ENCODE data around the gene PTCD3. TPM values are rescaled to one million over a fixed set of nuclear protein-coding genes. Genes with fewer than 3 reads are reported as not detected.

PTCD3 gene
- polyA plus RNA-seq, 1 donor from 2014 or later, result 214 TPM

DNA sequence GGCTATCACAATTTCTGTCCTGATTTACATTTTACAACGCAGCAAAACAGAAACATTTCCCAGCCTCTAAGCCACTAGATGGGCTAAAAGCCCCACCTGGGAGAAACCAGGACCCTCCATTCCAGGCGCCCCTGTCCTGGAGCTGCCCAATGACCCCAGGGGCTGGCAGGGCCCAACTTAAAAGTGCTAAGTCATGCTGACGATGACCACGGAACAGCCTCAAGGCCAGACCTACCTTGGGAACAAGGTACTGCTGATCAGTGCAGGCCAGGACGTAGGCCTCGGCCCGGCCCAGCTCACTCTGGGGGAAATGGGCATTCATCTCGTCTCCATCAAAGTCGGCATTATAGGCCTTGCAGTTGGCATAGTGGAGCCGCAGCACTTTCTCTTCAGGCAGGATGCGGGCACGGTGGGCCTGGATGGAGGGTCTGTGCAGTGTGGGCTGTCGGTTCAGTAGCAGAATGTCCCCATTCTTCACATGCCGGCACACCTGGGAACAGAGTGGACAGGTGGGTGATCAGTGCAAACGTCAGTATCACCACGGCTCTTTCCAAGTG, 36.2 kb upstream of the PTCD3 start:
- no peak overlapping the region for H3K9ac ChIP-seq (ENCODE audit: low read length)
- H4K20me1 ChIP-seq (ENCODE audit: insufficient read depth), result no peaks in the 10 kb centered on the region
- no peak overlapping the region for H3K27ac ChIP-seq (ENCODE audit: low read length)
- no peaks in the 10 kb centered on the region for H3F3A ChIP-seq (ENCODE audit: insufficient read depth, low read length, poor library complexity, severe bottlenecking)
- TF ChIP-seq TAF1 (IDR thresholded peaks at IDR 0.05; ENCODE audit: low read depth) (no peak), RAD21 (conservative IDR thresholded peaks at IDR 0.05) (no peak), CTCF (IDR thresholded peaks at IDR 0.05; ENCODE audit: poor library complexity, severe bottlenecking) (no peak), EP300 (conservative IDR thresholded peaks at IDR 0.05; ENCODE audit: poor library complexity, severe bottlenecking) (no peak), POLR2AphosphoS5 (IDR thresholded peaks at IDR 0.05) (no peak), SMC3 (conservative IDR thresholded peaks at IDR 0.05; ENCODE audit: poor library complexity) (no peak), MXI1 (conservative IDR thresholded peaks at IDR 0.05; ENCODE audit: poor library complexity, severe bottlenecking) (no peak), EZH2 (IDR thresholded peaks at IDR 0.05; ENCODE audit: borderline replicate concordance, insufficient read depth, low read length, poor library complexity, severe bottlenecking) (no peak)
- TF ChIP-seq, protein P1, sequence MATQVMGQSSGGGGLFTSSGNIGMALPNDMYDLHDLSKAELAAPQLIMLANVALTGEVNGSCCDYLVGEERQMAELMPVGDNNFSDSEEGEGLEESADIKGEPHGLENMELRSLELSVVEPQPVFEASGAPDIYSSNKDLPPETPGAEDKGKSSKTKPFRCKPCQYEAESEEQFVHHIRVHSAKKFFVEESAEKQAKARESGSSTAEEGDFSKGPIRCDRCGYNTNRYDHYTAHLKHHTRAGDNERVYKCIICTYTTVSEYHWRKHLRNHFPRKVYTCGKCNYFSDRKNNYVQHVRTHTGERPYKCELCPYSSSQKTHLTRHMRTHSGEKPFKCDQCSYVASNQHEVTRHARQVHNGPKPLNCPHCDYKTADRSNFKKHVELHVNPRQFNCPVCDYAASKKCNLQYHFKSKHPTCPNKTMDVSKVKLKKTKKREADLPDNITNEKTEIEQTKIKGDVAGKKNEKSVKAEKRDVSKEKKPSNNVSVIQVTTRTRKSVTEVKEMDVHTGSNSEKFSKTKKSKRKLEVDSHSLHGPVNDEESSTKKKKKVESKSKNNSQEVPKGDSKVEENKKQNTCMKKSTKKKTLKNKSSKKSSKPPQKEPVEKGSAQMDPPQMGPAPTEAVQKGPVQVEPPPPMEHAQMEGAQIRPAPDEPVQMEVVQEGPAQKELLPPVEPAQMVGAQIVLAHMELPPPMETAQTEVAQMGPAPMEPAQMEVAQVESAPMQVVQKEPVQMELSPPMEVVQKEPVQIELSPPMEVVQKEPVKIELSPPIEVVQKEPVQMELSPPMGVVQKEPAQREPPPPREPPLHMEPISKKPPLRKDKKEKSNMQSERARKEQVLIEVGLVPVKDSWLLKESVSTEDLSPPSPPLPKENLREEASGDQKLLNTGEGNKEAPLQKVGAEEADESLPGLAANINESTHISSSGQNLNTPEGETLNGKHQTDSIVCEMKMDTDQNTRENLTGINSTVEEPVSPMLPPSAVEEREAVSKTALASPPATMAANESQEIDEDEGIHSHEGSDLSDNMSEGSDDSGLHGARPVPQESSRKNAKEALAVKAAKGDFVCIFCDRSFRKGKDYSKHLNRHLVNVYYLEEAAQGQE (IDR thresholded peaks at IDR 0.05; ENCODE audit: borderline replicate concordance), result no peak
- no peak overlapping the region for H3K4me3 ChIP-seq (ENCODE audit: low read length)
- no peak overlapping the region for H3K4me2 ChIP-seq (ENCODE audit: low read length)
- H3K36me3 ChIP-seq (ENCODE audit: insufficient read depth, low read length), result no peaks in the 10 kb centered on the region
- H3K79me2 ChIP-seq (replicated peaks; ENCODE audit: insufficient read depth, low read length), result no peaks in the 10 kb centered on the region
- H3K9me3 ChIP-seq (ENCODE audit: low read length), result no peaks in the 10 kb centered on the region
- no peaks in the 10 kb centered on the region for H3K27me3 ChIP-seq (ENCODE audit: insufficient read depth, low read depth, low read length)
- H2AFZ ChIP-seq (ENCODE audit: low read depth, low read length), result no peak overlapping the region
- no peaks in the 10 kb centered on the region for H3K9me2 ChIP-seq (ENCODE audit: insufficient read depth, low read length)

DNA sequence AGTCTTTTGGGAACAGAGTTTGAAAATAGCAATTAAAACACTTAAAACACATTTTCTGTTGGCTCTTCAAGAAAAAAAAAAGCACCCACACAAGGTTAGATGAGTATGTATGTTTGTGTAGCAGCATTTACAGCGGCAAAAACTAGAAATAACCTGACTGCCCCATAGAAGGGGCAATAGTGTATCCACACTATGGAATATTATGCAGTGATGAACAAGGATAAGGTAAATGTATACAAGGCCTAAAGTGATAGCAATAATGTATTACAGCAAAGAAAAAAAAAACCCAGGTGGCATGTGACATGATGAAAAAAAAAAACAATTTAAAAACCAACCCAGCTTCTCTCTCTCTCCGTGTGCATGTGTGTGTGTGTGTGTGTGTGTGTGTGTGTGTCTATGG, 35.2 kb upstream of the PTCD3 start:
- H3K79me2 ChIP-seq (replicated peaks; ENCODE audit: insufficient read depth, low read length), result no peaks in the 10 kb centered on the region
- no peaks in the 10 kb centered on the region for H3K27me3 ChIP-seq (ENCODE audit: insufficient read depth, low read depth, low read length)
- H3K27ac ChIP-seq (ENCODE audit: low read length), result no peak overlapping the region
- no peaks in the 10 kb centered on the region for H3K36me3 ChIP-seq (ENCODE audit: insufficient read depth, low read length)
- H3F3A ChIP-seq (ENCODE audit: insufficient read depth, low read length, poor library complexity, severe bottlenecking), result no peaks in the 10 kb centered on the region
- H2AFZ ChIP-seq (ENCODE audit: low read depth, low read length), result no peak overlapping the region
- H3K4me2 ChIP-seq (ENCODE audit: low read length), result no peak overlapping the region
- H4K20me1 ChIP-seq (ENCODE audit: insufficient read depth), result no peaks in the 10 kb centered on the region
- H3K9me3 ChIP-seq (ENCODE audit: low read length), result no peaks in the 10 kb centered on the region
- no peak overlapping the region for H3K4me3 ChIP-seq (ENCODE audit: low read length)
- no peak for TF ChIP-seq EZH2 (IDR thresholded peaks at IDR 0.05; ENCODE audit: borderline replicate concordance, insufficient read depth, low read length, poor library complexity, severe bottlenecking)
- no peak for TF ChIP-seq SMC3 (conservative IDR thresholded peaks at IDR 0.05; ENCODE audit: poor library complexity)
- no peak for TF ChIP-seq CTCF (IDR thresholded peaks at IDR 0.05; ENCODE audit: poor library complexity, severe bottlenecking)
- H3K9me2 ChIP-seq (ENCODE audit: insufficient read depth, low read length), result no peaks in the 10 kb centered on the region
- no peak overlapping the region for H3K9ac ChIP-seq (ENCODE audit: low read length)
